HepG2 (cell line): ENCODE data around the gene LINC00237. TPM values are rescaled to one million over a fixed set of nuclear protein-coding genes. Genes with fewer than 3 reads are reported as not detected.
A peak's percentile ranks its signal among the peaks of the same experiment; 100 is the strongest.

Experiments used
- ATAD3A ChIP-seq: sonication (generic); formaldehyde crosslinking; IDR thresholded peaks from 2 replicates; pipeline ENCODE4 v1.4.0; 2020; ENCODE audit warnings: missing genetic modification reagents
- ATF4 ChIP-seq, 2 experiments: fragments of 450-650 bp in 1 of 2; sonication (generic) in 1 of 2; formaldehyde crosslinking; IDR thresholded peaks; 2 replicates each; pipeline versions ENCODE4 v1.5.0 to v1.8.0; 2020 to 2022; ENCODE audit warnings: mild to moderate bottlenecking in 1 of 2, missing genetic modification reagents in 1 of 2
- CBX2 ChIP-seq, 2 experiments: fragments of 200-600 bp in 1 of 2; sonication (generic); formaldehyde crosslinking in 1 of 2; IDR thresholded peaks; 2 replicates each; pipeline versions ENCODE4 v1.7.0 to v1.8.1; 2018 to 2022; ENCODE audit warnings: low read depth in 2 of 2, low read length in 1 of 2, mild to moderate bottlenecking in 1 of 2, missing genetic modification reagents in 1 of 2
- CEBPZ ChIP-seq: IDR thresholded peaks from 2 replicates; pipeline ENCODE4 v1.6.1; 2012; ENCODE audit warnings: low read length, improper control_type of control experiment
- EEA1 ChIP-seq: sonication (generic); formaldehyde crosslinking; IDR thresholded peaks from 2 replicates; pipeline ENCODE4 v1.5.1; 2020; ENCODE audit warnings: mild to moderate bottlenecking, missing genetic modification reagents, borderline replicate concordance
- FIP1L1 ChIP-seq: fragments of 200-400 bp; formaldehyde crosslinking; IDR thresholded peaks from 2 replicates; pipeline ENCODE4 v1.6.1; 2018; ENCODE audit warnings: low read depth, mild to moderate bottlenecking, low read length, moderate library complexity, borderline replicate concordance; ENCODE audit not compliant: insufficient read depth
- FOXA3 ChIP-seq: IDR thresholded peaks from 2 replicates; pipeline ENCODE4 v1.6.1; 2016; ENCODE audit warnings: missing genetic modification reagents, missing compliant biosample characterization
- HMGA1 ChIP-seq: sonication (generic); formaldehyde crosslinking; conservative IDR thresholded peaks from 2 replicates; pipeline ENCODE4 v1.4.0; 2020; ENCODE audit warnings: missing genetic modification reagents
- KDM6A ChIP-seq: IDR thresholded peaks from 2 replicates; pipeline ENCODE4 v1.6.1; 2016; ENCODE audit warnings: low read depth
- KLF12 ChIP-seq: sonication (generic); formaldehyde crosslinking; IDR thresholded peaks from 2 replicates; pipeline ENCODE4 v1.4.0; 2020; ENCODE audit warnings: missing genetic modification reagents, borderline replicate concordance
- MAFF ChIP-seq: IDR thresholded peaks from 2 replicates; pipeline ENCODE4 v1.6.1; 2011; ENCODE audit warnings: low read depth, low read length, improper control_type of control experiment
- NFE2L2 ChIP-seq: fragments of 150-350 bp; IDR thresholded peaks from 2 replicates; pipeline ENCODE4 v1.6.1; 2014; ENCODE audit warnings: low read length
- SMAD9 ChIP-seq: sonication (generic); formaldehyde crosslinking; IDR thresholded peaks from 2 replicates; pipeline ENCODE4 v1.5.1; 2020; ENCODE audit warnings: mild to moderate bottlenecking, missing genetic modification reagents
- SP1 ChIP-seq, 2 experiments: fragments of 450-650 bp in 1 of 2; sonication (generic) in 1 of 2; formaldehyde crosslinking in 1 of 2; IDR thresholded peaks; 2 replicates each; pipeline versions ENCODE4 v1.4.0 to v1.6.1; 2016 to 2020; ENCODE audit warnings: missing genetic modification reagents in 1 of 2
- ZFY ChIP-seq: sonication (generic); formaldehyde crosslinking; IDR thresholded peaks from 2 replicates; pipeline ENCODE4 v1.4.0; 2020; ENCODE audit warnings: missing genetic modification reagents
- ZKSCAN1 ChIP-seq: fragments of 150-350 bp; IDR thresholded peaks from 2 replicates; pipeline ENCODE4 v1.6.1; 2014; ENCODE audit warnings: low read length
- ZMYM4 ChIP-seq: sonication (generic); formaldehyde crosslinking; IDR thresholded peaks from 2 replicates; pipeline ENCODE4 v1.8.1; 2023; ENCODE audit warnings: mild to moderate bottlenecking, missing genetic modification reagents
- ZNF562 ChIP-seq: sonication (generic); formaldehyde crosslinking; IDR thresholded peaks from 2 replicates; pipeline ENCODE4 v1.8.0; 2022; ENCODE audit warnings: missing genetic modification reagents, borderline replicate concordance
- ZNF891 ChIP-seq: sonication (generic); formaldehyde crosslinking; IDR thresholded peaks from 2 replicates; pipeline ENCODE4 v1.5.0; 2020; ENCODE audit warnings: mild to moderate bottlenecking, missing genetic modification reagents
- polyA plus RNA-seq, 8 experiments: library from polyadenylated mRNA; depleted of rRNA in 3 of 8; stranded (reverse) in 7 of 8; unstranded in 1 of 8; fragments of >200 nt; fragmentation: Illumina TruSeq in 4 of 8; extraction: Trizol in 4 of 8; gene quantifications; 2 replicates each; pipeline versions ENCODE4 v1.2.1 to v1.2.3, GENCODE V29; 2011 to 2016; ENCODE audit warnings: low read depth in 4 of 8, missing spikeins in 1 of 8, mixed read lengths in 1 of 8; ENCODE audit not compliant: insufficient read depth in 1 of 8
- total RNA-seq, 5 experiments: library from RNA; depleted of rRNA; stranded (reverse); fragments of >200 nt; fragmentation: Illumina TruSeq; extraction: Trizol; gene quantifications; 2 replicates each; pipeline ENCODE4 v1.2.3, GENCODE V29; 2016; ENCODE audit warnings: low read depth in 1 of 5
- TF ChIP-seq, protein P1 (sequence below): sonication (generic); formaldehyde crosslinking; IDR thresholded peaks from 2 replicates; pipeline ENCODE4 v1.8.1; 2023; ENCODE audit warnings: mild to moderate bottlenecking, inconsistent platforms, moderate library complexity, missing genetic modification reagents, borderline replicate concordance
- TF ChIP-seq, protein P2 (sequence below): sonication (generic); formaldehyde crosslinking; IDR thresholded peaks from 2 replicates; pipeline ENCODE4 v1.8.1; 2023; ENCODE audit warnings: mild to moderate bottlenecking, moderate library complexity, missing genetic modification reagents
- TF ChIP-seq, protein P3 (sequence below): sonication (generic); formaldehyde crosslinking; IDR thresholded peaks from 2 replicates; pipeline ENCODE4 v1.4.0; 2020; ENCODE audit warnings: mild to moderate bottlenecking, missing genetic modification reagents

Gene LINC00237
- total and polyA plus RNA-seq, 2 of the 13 experiments (the other 11 are each of a cell fraction or from before 2014, with no cell fraction given) = not detected

DNA sequence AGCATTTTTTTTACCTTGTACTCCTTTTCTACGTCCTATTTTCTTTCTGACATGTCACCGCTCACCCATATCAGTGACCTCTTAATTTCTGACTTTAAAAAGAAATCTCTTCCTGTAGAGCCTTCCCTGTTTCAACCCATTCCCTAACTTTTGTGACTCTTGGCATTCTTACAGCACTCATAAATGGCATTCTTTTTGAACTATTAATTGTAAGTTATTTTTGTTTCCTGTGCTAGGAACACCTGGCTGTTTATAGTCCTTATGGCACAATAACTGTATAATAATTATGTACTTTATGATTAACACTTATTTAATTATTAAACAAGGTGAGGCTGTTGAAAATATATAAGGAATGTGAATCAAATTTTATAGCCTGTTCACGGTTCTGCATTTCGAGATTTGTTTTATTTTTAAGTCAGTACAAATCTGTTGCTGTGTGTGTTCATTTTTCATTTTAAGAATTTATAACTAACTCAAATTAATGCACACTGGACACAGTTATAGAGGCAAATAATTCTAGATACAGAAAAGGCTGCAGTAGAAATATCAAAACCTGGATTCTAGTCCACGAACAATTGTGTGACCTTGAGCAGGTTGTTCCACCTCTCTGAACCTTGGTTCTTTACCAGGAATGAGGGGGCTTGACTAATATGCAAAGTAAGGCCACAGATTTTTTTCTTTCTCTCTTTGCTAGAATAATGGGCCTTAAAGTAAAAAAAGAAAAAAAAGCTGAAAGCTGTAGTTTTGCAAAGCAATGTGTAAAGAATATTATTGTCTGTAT lies 21.2 kb upstream of the LINC00237 start (continued):
- no peak for TF ChIP-seq ATAD3A (CRISPR knock-in tag)
- TF ChIP-seq KDM6A (CRISPR knock-in tag) = no peak
- TF ChIP-seq FIP1L1 = no peak
- 0 out of 2 replicates have a peak, but pooled peaks have one; percentile 19 for TF ChIP-seq FOXA3 (CRISPR knock-in tag)
- no peak for TF ChIP-seq EEA1
- no peak for TF ChIP-seq CEBPZ
- TF ChIP-seq, protein P1, sequence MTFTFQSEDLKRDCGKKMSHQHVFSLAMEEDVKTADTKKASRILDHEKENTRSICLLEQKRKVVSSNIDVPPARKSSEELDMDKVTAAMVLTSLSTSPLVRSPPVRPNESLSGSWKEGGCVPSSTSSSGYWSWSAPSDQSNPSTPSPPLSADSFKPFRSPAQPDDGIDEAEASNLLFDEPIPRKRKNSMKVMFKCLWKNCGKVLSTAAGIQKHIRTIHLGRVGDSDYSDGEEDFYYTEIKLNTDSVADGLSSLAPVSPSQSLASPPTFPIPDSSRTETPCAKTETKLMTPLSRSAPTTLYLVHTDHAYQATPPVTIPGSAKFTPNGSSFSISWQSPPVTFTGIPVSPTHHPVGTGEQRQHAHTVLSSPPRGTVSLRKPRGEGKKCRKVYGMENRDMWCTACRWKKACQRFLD (CRISPR knock-in tag) = no peak
- no peak for TF ChIP-seq ZKSCAN1
- no peak for TF ChIP-seq ZFY
- TF ChIP-seq NFE2L2 = no peak
- TF ChIP-seq, protein P2, sequence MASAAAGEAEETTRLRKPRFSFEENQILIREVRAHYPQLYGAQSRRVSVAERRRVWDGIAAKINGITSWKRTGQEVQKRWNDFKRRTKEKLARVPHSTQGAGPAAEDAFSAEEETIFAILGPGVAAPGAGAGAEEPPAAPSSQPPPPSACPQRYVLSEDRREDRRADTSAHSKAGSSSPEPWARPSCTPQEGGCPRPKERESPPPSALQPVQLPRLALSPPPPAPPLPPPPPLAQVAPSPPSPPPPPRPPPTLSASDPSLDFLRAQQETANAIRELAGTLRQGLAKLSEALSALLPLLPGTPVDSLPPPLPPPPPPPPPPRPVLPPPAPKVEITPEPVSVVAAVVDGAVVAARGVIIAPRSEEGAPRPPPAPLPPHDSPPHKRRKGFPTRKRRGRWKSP (CRISPR knock-in tag) = no peak
- TF ChIP-seq KLF12 (CRISPR knock-in tag) = no peak
- TF ChIP-seq ZMYM4 (CRISPR knock-in tag) = no peak
- TF ChIP-seq MAFF = no peak
- no peak for TF ChIP-seq CBX2 (IDR thresholded peaks at IDR 0.05; ENCODE audit: low read depth, low read length)
- TF ChIP-seq CBX2 (CRISPR knock-in tag; IDR thresholded peaks at IDR 0.05; ENCODE audit: low read depth) = no peak
- TF ChIP-seq, protein P3, sequence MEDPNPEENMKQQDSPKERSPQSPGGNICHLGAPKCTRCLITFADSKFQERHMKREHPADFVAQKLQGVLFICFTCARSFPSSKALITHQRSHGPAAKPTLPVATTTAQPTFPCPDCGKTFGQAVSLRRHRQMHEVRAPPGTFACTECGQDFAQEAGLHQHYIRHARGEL (CRISPR knock-in tag) = no peak
- TF ChIP-seq SP1 (IDR thresholded peaks at IDR 0.05) = no peak
- TF ChIP-seq SP1 (CRISPR knock-in tag; IDR thresholded peaks at IDR 0.05) = no peak
- no peak for TF ChIP-seq ZNF891 (CRISPR knock-in tag)
- TF ChIP-seq HMGA1 (CRISPR knock-in tag) = no peak
- no peak for TF ChIP-seq SMAD9 (CRISPR knock-in tag)
- TF ChIP-seq ATF4 (CRISPR knock-in tag; IDR thresholded peaks at IDR 0.05) = no peak
- TF ChIP-seq ZNF562 (CRISPR knock-in tag) = no peak
